Ectodermal cell (in vitro differentiated cells): ENCODE measurements around the gene GPSM3.

Experiments used
- H3K27ac ChIP-seq: 2 replicates; pipeline ENCODE4 v1.7.0; 2013; ENCODE audit warnings: mild to moderate bottlenecking, low read depth, low read length; ENCODE audit not compliant: insufficient read depth, poor library complexity, severe bottlenecking
- H3K27me3 ChIP-seq: 2 replicates; pipeline ENCODE4 v1.7.0; 2013; ENCODE audit warnings: mild to moderate bottlenecking, low read length; ENCODE audit not compliant: insufficient read depth, control insufficient read depth, poor library complexity, severe bottlenecking
- H3K36me3 ChIP-seq: one replicate; pipeline ENCODE4 v1.7.0; 2013; ENCODE audit warnings: low read length; ENCODE audit not compliant: control insufficient read depth, insufficient read depth
- H3K4me1 ChIP-seq: one replicate; pipeline ENCODE4 v1.7.0; 2013; ENCODE audit warnings: low read length; ENCODE audit not compliant: control insufficient read depth, insufficient read depth
- H3K4me3 ChIP-seq: 2 replicates; pipeline ENCODE4 v1.7.0; 2013; ENCODE audit warnings: low read depth, low read length, control low read depth; ENCODE audit not compliant: insufficient read depth
- H3K9me3 ChIP-seq: 2 replicates; pipeline ENCODE4 v1.7.0; 2013; ENCODE audit warnings: mild to moderate bottlenecking, low read length, moderate library complexity; ENCODE audit not compliant: control insufficient read depth
- WGBS, 2 experiments: methylation state at CpG; one replicate each; pipeline ENCODE4 v1.1.7; 2013; ENCODE audit warnings: missing lambda C conversion rate in 2 of 2; 5-methylcytosine and 5-hydroxymethylcytosine counted together

GPSM3 gene

DNA sequence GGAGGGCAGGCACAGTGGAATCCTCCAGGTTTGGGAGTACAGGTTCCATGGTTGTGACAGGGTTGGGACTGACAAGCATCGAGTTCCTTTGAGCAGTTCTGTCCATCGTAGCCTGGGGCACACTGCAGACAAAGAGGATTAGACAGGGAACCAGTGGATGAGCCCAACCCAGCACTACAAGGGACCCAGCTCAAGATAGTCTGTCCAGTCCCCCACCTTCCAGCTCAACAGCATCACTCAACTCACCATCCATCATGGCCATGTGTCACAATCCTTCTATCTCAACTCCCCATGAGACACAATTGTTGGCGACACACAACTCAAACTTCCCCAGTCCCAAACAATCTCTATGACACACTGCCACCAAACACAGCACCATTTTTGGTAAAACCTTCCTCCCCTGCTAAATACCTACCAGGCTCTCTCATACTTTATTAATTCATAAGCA, 11.8 kb upstream of the GPSM3 start:
- H3K27me3 ChIP-seq = no peaks in the 10 kb centered on the region
- H3K36me3 ChIP-seq = no peaks in the 10 kb centered on the region
- no peak overlapping the region for H3K4me3 ChIP-seq
- no peak overlapping the region for H3K27ac ChIP-seq
- peaks cover 6% of the 10 kb centered on the region for H3K4me1 ChIP-seq
- H3K9me3 ChIP-seq = no peaks in the 10 kb centered on the region
- WGBS, 2 experiments = 89 to 91% methylated on average over 3 of the region's 3 CpGs

DNA sequence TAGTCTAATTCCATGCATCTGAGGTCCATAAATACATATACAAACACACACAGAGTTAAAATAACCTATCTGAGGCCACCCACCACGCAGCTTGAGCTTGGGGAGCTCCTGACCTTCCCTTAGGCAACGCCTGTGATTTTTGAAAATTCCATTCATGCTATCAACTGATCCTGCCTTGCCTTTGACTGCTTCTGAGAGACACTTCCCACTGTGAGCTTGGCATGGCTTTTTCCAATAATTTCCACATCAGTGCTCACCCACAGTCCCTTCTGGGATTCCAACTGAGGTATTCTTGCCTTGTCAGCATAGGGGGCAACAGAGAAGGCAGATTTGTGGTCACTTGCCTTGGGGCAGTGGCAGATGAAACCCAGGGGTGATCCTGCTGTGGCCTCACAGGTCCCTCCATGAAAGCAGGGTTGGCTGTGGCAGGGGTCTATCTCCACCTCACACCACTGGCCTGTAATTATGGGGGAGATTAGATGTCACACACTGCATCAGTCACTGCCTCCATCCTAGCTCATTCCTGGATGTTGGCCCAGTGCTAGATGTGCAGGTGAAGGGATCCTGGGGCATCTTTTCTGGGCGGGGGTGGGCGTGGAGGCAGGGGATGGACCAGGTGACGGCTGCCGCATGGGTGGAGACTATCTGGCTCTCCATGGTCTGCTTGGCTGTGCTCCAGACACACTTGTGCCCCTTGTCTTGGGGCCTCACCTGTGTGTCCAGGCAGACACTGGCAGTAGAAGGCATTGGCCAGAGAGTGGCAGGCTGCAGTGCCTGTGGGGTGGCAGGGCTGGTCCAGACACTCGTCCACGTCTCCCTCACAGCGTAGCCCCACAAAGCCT, 11.2 kb upstream of the GPSM3 start:
- Histone ChIP-seq H3K4me1 (peaks cover 6% of the 10 kb centered on the region), H3K9me3 (no peaks in the 10 kb centered on the region), H3K27ac (no peak overlapping the region), H3K27me3 (no peaks in the 10 kb centered on the region), H3K4me3 (no peak overlapping the region), H3K36me3 (no peaks in the 10 kb centered on the region)
- WGBS, 2 experiments = 88 to 91% methylated on average over 9 of the region's 9 CpGs

DNA sequence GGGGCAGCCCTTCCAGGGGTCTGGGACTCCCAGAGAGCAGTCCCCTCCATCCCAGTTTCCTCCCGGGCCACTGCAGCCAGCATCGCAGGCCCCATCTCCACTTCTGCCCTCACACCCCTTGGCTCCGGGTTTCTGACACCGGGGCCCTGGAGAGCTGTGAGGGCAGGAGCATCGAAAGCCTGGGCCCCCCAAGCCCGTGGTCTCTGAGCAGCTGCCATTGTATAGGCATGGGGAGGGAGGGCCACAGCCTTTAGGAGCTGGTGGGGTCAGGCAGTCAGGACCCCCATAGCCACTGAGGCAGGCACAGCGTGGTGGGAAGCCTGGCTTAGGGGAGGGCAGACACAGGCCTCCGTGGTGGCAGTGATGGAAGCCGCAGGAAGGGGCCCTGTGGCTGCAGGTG, 9.7 kb upstream of the GPSM3 start:
- Histone ChIP-seq H3K4me1 (peaks cover 6% of the 10 kb centered on the region), H3K4me3 (no peak overlapping the region), H3K27ac (no peak overlapping the region), H3K27me3 (no peaks in the 10 kb centered on the region), H3K9me3 (no peaks in the 10 kb centered on the region), H3K36me3 (no peaks in the 10 kb centered on the region)
- 90 to 91% methylated on average over 9 of the region's 9 CpGs for WGBS, 2 experiments

DNA sequence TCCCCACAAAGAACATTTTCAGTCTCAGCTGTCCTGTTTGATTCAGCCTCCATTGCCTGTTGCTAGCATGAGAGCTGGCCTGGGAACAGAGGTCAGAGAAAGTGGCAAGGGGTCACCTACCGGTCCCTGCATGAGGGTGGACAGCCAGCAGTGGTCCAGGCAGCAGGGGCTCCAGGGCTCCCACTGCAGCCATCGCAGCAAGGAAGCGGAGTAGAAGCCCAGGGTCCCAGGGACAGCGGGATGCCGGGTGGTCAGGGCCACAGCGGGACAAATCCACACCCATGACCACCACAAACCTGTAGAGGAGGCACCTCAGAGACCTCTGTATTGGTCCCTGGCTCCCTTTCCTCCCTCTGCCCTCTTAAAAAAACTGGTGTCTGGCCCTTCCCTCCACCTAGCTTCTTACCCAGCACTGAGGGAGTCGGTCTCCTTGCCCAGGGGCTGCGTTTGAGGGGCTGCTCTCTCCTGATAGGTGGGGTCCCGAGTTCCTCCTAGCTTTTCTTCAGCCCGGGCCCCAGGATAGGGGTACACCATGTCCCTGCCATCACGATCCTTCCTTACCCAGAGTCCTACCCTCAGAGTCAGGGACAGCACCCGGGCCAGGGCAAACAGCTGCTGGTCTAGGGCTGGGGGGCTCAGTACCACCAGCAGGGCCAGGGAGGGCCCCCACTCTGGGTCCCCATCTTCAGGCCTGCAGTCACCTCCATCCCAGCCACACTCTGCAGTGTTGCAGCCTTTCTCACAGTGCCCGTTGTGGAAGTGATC, 8.4 kb upstream of the GPSM3 start:
- WGBS, 2 experiments = 91 to 95% methylated on average over 13 of the region's 13 CpGs
- peaks cover 13% of the 10 kb centered on the region for H3K4me1 ChIP-seq
- H3K4me3 ChIP-seq = no peak overlapping the region
- H3K27ac ChIP-seq = no peak overlapping the region
- H3K9me3 ChIP-seq = no peaks in the 10 kb centered on the region
- no peaks in the 10 kb centered on the region for H3K36me3 ChIP-seq
- H3K27me3 ChIP-seq = no peaks in the 10 kb centered on the region

DNA sequence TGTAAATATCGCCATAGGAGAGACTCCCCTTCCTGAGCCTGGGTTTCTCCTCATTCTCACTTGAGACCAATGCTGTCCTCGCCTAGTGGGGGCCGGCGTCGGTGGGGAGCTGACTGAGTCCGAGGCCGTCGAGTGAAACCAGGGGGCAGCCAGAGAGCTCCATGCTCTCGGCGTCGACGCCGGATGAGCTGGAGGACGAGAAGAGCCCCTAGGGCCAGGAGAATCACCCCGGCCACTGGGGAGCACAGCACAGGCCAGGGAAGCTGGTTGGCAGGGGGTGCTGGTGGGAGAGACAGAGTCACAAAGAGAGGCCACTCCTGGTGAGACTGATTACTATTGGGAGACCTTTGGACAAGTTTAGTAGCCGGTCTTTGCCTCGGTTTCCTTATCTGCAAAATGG, 6.4 kb upstream of the GPSM3 start:
- H3K36me3 ChIP-seq = no peaks in the 10 kb centered on the region
- peaks cover 15% of the 10 kb centered on the region for H3K4me1 ChIP-seq
- H3K9me3 ChIP-seq = no peaks in the 10 kb centered on the region
- H3K4me3 ChIP-seq = no peak overlapping the region
- no peaks in the 10 kb centered on the region for H3K27me3 ChIP-seq
- WGBS, 2 experiments = 91 to 92% methylated on average over 17 of the region's 17 CpGs
- H3K27ac ChIP-seq = no peak overlapping the region

DNA sequence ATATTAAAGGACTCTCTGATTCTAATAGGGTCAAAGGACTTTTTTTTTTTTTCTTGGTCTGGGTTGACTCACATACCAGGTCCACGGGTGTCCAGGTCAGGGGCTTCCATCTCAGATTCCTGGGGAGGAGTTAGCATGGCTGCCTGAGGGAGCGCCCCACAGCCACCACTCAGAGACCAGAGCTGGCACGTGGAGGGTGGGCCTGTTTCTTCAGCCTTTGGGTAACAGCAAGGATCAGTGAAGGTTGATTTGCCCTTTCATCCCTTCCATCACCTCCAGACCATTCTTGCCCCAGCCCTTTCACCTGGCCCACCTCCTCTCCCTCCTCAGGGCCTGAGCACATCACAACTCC, 5.9 kb upstream of the GPSM3 start:
- H3K27ac ChIP-seq = no peak overlapping the region
- H3K4me3 ChIP-seq = no peak overlapping the region
- WGBS, 2 experiments = 80 to 86% methylated on average over 3 of the region's 3 CpGs
- H3K36me3 ChIP-seq = no peaks in the 10 kb centered on the region
- H3K27me3 ChIP-seq = no peaks in the 10 kb centered on the region
- H3K9me3 ChIP-seq = no peaks in the 10 kb centered on the region
- peaks cover 10% of the 10 kb centered on the region for H3K4me1 ChIP-seq

DNA sequence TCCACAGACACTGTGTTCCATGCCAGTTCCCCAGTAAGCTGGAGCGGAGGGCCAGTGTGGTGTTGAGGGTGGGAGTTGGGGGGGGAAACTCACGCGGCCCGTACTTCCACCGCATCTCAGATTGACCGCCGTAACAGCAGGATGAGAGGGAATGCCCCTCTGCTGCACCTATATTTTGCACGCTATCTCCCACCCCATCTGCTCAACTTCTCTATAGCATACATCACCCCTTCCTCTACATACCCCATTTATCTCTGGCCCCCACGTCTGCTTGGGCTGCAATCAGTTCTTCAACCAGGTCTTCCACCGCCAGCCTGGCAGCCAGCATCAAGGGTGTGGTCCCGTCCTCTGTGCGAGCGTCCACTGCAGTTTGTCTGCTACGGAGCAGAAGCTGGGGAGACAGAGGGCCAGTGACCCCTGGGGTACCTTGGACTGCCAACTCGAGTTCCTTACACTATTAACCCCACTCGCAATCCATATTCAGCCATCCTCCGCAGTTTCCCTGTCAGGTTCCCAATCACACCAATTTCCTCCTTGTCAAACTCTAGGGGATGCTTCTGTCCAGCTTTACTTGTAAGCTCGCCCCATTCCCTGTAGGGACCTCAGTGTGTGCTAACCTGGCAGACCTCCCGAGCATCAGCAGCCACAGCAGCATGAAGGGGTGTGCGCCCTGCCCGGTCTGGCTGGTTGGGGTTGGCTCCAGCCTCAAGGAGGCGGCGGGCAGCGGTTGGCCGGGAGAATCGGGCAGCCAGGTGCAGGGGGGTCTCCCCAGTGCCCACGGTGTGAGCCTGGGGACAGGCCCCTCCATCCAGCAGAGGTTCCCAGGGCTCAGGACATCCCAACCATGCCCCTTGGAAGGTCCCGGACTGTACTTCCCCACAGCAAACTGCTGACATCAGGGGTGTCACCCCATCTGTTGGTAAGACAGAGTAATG, 4.5 kb upstream of the GPSM3 start:
- Histone ChIP-seq H3K4me1 (peaks cover 20% of the 10 kb centered on the region), H3K27me3 (no peaks in the 10 kb centered on the region), H3K4me3 (peak overlapping the region; percentile 86), H3K36me3 (no peaks in the 10 kb centered on the region), H3K27ac (peak overlapping the region; percentile 100), H3K9me3 (no peaks in the 10 kb centered on the region)
- WGBS, 2 experiments = 79 to 83% methylated on average over 28 of the region's 28 CpGs

DNA sequence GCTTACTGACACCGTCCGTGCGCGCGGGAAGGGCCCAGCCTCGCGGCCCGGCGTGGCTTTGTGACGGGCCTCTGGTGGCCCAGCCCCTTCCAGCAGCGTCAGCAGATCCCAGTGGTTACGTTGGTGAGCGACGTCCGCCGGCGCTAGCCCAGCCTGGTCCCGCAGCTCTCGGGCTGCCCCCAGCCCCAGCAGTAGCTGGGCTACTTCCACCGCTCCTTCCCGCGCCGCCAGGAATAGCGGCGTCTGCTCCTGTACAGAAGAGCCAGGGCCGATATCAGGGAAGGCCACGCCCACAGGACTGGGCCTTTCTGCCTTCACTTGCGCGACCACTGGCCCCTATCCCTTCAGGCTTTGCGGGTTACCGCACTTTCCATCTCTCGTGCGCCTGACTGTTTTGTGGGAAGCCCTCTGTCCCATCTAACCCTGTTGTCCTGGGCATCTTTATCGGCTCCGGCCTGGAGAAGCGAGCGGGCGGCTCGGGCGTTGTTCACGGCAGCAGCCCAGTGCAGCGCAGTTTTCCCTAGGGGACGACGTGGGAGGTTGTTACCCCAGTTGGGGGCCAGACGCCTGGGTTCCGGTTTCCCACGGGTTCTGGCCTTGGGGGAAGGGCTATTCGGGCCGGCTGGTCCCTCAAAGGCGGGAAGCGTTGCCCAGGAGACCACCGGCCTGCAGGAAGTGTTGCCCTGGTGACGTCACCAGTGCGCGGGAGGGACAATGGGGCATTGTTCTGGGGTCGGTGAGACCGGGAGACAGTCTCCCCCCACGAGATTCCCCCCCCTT, 3.6 kb upstream of the GPSM3 start:
- peak overlapping the region; percentile 86 for H3K4me3 ChIP-seq
- H3K9me3 ChIP-seq = no peaks in the 10 kb centered on the region
- peaks cover 25% of the 10 kb centered on the region for H3K4me1 ChIP-seq
- peak overlapping the region; percentile 100 for H3K27ac ChIP-seq
- H3K27me3 ChIP-seq = no peaks in the 10 kb centered on the region
- 0% methylated on average over 57 to 58 of the region's 58 CpGs for WGBS, 2 experiments
- H3K36me3 ChIP-seq = no peaks in the 10 kb centered on the region

DNA sequence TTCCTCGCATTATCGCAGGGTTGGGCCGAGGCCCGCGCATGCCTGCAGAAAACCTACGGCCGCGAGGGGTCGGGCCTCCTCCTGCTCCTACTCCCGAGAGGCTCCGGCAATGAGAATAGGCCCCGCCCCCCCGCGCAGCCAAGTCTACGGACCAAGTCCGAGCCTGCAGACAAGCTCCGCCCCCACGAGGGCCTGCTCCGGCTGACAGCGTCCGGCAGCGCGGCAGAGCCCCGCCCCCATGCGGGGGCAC, 3.1 kb upstream of the GPSM3 start:
- Histone ChIP-seq H3K27me3 (no peaks in the 10 kb centered on the region), H3K36me3 (no peaks in the 10 kb centered on the region), H3K4me3 (peak overlapping the region; percentile 86), H3K27ac (peak overlapping the region; percentile 100), H3K9me3 (no peaks in the 10 kb centered on the region), H3K4me1 (peaks cover 28% of the 10 kb centered on the region)
- WGBS, 2 experiments = 0% methylated on average over 25 of the region's 25 CpGs
